Measurements from ENCODE around the gene GNAI3. TPM values are rescaled to one million over a fixed set of nuclear protein-coding genes. Genes with fewer than 3 reads are reported as not detected.
A peak's percentile ranks its signal among the peaks of the same experiment; 100 is the strongest.

GNAI3 gene
- total and polyA plus RNA-seq, 2 of the 13 experiments (the other 11 are each of a cell fraction or from before 2014, with no cell fraction given), result 4.3 to 9.0 TPM

DNA sequence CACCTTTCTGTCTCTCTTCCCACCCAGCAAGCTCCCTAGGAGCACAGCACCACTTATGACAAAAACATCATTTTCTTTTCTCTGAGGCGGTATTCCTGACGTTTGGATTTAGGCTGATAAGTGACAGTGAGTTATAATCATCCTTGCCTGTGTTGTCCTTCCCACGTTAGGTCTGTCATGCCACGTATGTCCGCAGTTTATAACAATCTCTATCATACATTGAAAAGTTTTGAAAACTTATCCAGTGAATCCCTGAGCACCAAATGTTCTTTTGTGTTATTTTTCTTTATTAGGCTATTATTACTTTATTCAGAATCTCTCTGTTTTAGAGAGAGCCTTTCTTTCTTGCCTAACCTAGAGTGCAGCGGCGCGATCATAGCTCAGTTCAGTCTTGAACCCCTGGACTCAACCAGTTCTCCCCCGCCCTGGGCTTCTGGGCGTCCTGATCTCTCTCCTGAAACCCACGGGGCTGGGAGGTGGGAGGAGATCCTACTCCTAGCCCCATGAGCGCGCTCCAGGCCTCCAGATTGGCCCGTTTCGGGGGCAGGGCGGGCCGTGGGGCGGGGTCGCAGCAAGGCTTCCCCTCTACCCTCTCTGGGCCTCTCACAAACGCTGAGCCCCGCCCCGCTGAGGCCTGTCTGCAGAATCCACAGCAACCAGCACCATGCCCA lies 119.2 kb downstream of the GNAI3 start, which contains the start of gene GSTM2 (continued):
- TF ChIP-seq DMTF1 (CRISPR knock-in tag; IDR thresholded peaks at IDR 0.05) (no peak), STAT5B (CRISPR knock-in tag; IDR thresholded peaks at IDR 0.05) (no peak), E2F1 (CRISPR knock-in tag; IDR thresholded peaks at IDR 0.05) (no peak), ZNF512B (CRISPR knock-in tag; IDR thresholded peaks at IDR 0.05; ENCODE audit: borderline replicate concordance) (no peak), HIC2 (CRISPR knock-in tag; IDR thresholded peaks at IDR 0.05; ENCODE audit: low read depth) (no peak), UBTF (CRISPR knock-in tag; IDR thresholded peaks at IDR 0.05) (0 out of 2 replicates have a peak, but pooled peaks have one; percentile 24), ZNF75D (CRISPR knock-in tag; IDR thresholded peaks at IDR 0.05; ENCODE audit: borderline replicate concordance) (no peak), JDP2 (CRISPR knock-in tag; IDR thresholded peaks at IDR 0.05; ENCODE audit: borderline replicate concordance) (no peak), RFX1 (IDR thresholded peaks at IDR 0.05) (no peak), ZFP36L2 (CRISPR knock-in tag; IDR thresholded peaks at IDR 0.05) (no peak), ZNF24 (IDR thresholded peaks at IDR 0.05) (0 out of 2 replicates have a peak, but pooled peaks have one; percentile 38), DNMT1 (CRISPR knock-in tag; IDR thresholded peaks at IDR 0.05) (no peak), ZSCAN9 (CRISPR knock-in tag; IDR thresholded peaks at IDR 0.05; ENCODE audit: borderline replicate concordance) (no peak), ZNF788 (CRISPR knock-in tag; IDR thresholded peaks at IDR 0.05; ENCODE audit: borderline replicate concordance) (no peak), CREM (IDR thresholded peaks at IDR 0.05) (no peak), CREM (CRISPR knock-in tag; IDR thresholded peaks at IDR 0.05) (no peak), ATM (IDR thresholded peaks at IDR 0.05; ENCODE audit: borderline replicate concordance) (no peak), TCF7L2 (IDR thresholded peaks at IDR 0.05; ENCODE audit: low read depth, low read length) (no peak)
